Smooth muscle cell (in vitro differentiated cells): ENCODE results near the gene C3orf49. TPM values are rescaled to one million over a fixed set of nuclear protein-coding genes. Genes with fewer than 3 reads are reported as not detected.

Source experiments
- DNase-seq: peaks from one replicate; lab custom pipeline; 2025; ENCODE audit not compliant: unreplicated experiment; lab: John Stamatoyannopoulos, UW
- H2AFZ ChIP-seq: fragments of 200-600 bp; sonication (generic); 2 replicates; pipeline ENCODE4 v1.6.0; 2016; ENCODE audit warnings: antibody characterized with exemption, low read depth, mild to moderate bottlenecking
- H3F3A ChIP-seq: fragments of 200-600 bp; sonication (generic); 2 replicates; pipeline ENCODE4 v1.6.0; 2017; ENCODE audit warnings: antibody characterized with exemption, low read depth
- H3K27ac ChIP-seq: fragments of 200-600 bp; sonication (generic); 2 replicates; pipeline ENCODE4 v1.5.1; 2016; ENCODE audit warnings: low read depth, mild to moderate bottlenecking
- H3K27me3 ChIP-seq: fragments of 200-600 bp; sonication (generic); 2 replicates; pipeline ENCODE4 v1.6.1; 2016; ENCODE audit warnings: low read depth, mild to moderate bottlenecking
- H3K36me3 ChIP-seq: fragments of 200-600 bp; sonication (generic); 2 replicates; pipeline ENCODE4 v1.5.1; 2016; ENCODE audit warnings: low read depth
- H3K4me1 ChIP-seq: fragments of 200-600 bp; sonication (generic); 2 replicates; pipeline ENCODE4 v1.5.1; 2016; ENCODE audit warnings: low read depth
- H3K4me2 ChIP-seq: fragments of 200-600 bp; sonication (generic); 2 replicates; pipeline ENCODE4 v1.6.0; 2016; ENCODE audit warnings: mild to moderate bottlenecking
- H3K4me3 ChIP-seq: fragments of 200-600 bp; sonication (generic); 2 replicates; pipeline ENCODE4 v1.5.1; 2016; ENCODE audit warnings: mild to moderate bottlenecking
- H3K79me2 ChIP-seq: fragments of 200-600 bp; sonication (generic); 2 replicates; pipeline ENCODE4 v1.6.0; 2016; ENCODE audit warnings: low read depth, mild to moderate bottlenecking
- H3K9ac ChIP-seq: fragments of 200-600 bp; sonication (generic); 2 replicates; pipeline ENCODE4 v1.6.0; 2016; ENCODE audit warnings: low read depth
- H3K9me3 ChIP-seq: fragments of 200-600 bp; sonication (generic); replicated peaks from 2 replicates; pipeline ENCODE4 v1.5.1; 2016; ENCODE audit warnings: low read depth
- H4K20me1 ChIP-seq: fragments of 200-600 bp; sonication (generic); 2 replicates; pipeline ENCODE4 v1.6.0; 2016; ENCODE audit warnings: low read depth
- CTCF ChIP-seq: fragments of 200-600 bp; sonication (generic); IDR thresholded peaks from 2 replicates; pipeline ENCODE4 v1.5.1; 2017; ENCODE audit warnings: borderline replicate concordance, mild to moderate bottlenecking, antibody characterized with exemption; ENCODE audit not compliant: insufficient read depth, poor library complexity, severe bottlenecking
- WGBS: methylation state at CpG from one replicate; pipeline ENCODE4 v1.1.7; 2016; ENCODE audit warnings: low lambda C conversion rate; 5-methylcytosine and 5-hydroxymethylcytosine counted together
- polyA plus RNA-seq: library from polyadenylated mRNA; unstranded; fragments of >200 nt; fragmentation: Nextera tagmentation; extraction: Ambion mirVana; gene quantifications from 2 replicates; pipeline ENCODE4 v1.2.1, GENCODE V29; 2016
- total RNA-seq: library from RNA; depleted of rRNA; stranded (reverse); fragments of >200 nt; gene quantifications from 2 replicates; pipeline ENCODE4 v1.2.3, GENCODE V29; 2014

Gene C3orf49
- total and polyA plus RNA-seq, 2 experiments from 2014 or later, result not detected

- Histone ChIP-seq H3F3A (no peaks in the 10 kb centered on the region), H2AFZ (no peak overlapping the region), H4K20me1 (peaks cover 26% of the 10 kb centered on the region), H3K36me3 (no peaks in the 10 kb centered on the region), H3K27me3 (no peaks in the 10 kb centered on the region), H3K4me2 (no peak overlapping the region), H3K9ac (no peak overlapping the region), H3K79me2 (peaks cover 16% of the 10 kb centered on the region), H3K9me3 (no peaks in the 10 kb centered on the region), H3K4me1 (no peaks in the 10 kb centered on the region), H3K4me3 (no peak overlapping the region), H3K27ac (no peak overlapping the region)
- WGBS, result 70% methylated on average over 4 of the region's 4 CpGs
- no peak for TF ChIP-seq CTCF
- no peak for DNase-seq
Observed at GRCh38 chr3:63845215-63845614, 26.1 kb downstream of the C3orf49 start.

- Histone ChIP-seq H3K27me3 (no peaks in the 10 kb centered on the region), H3K9me3 (no peaks in the 10 kb centered on the region), H3K79me2 (peaks cover 16% of the 10 kb centered on the region), H3K4me2 (no peak overlapping the region), H3K27ac (no peak overlapping the region), H4K20me1 (peaks cover 31% of the 10 kb centered on the region), H3K4me1 (no peaks in the 10 kb centered on the region), H3K9ac (no peak overlapping the region), H3K4me3 (no peak overlapping the region), H3K36me3 (no peaks in the 10 kb centered on the region), H2AFZ (no peak overlapping the region), H3F3A (no peaks in the 10 kb centered on the region)
- WGBS, result 77% methylated on average over 1 of the region's 1 CpG
- TF ChIP-seq CTCF, result no peak
- DNase-seq, result no peak
Observed at GRCh38 chr3:63847718-63848450, 28.8 kb downstream of the C3orf49 start.

GRCh38 chr3:63849175-63849574, 30.1 kb downstream of the C3orf49 start:
- peaks cover 16% of the 10 kb centered on the region for H3K79me2 ChIP-seq
- no peak for TF ChIP-seq CTCF
- H3F3A ChIP-seq, result no peaks in the 10 kb centered on the region
- no peak overlapping the region for H3K4me2 ChIP-seq
- WGBS, result 98% methylated on average over 4 of the region's 4 CpGs
- no peak overlapping the region for H3K9ac ChIP-seq
- no peaks in the 10 kb centered on the region for H3K4me1 ChIP-seq
- no peaks in the 10 kb centered on the region for H3K36me3 ChIP-seq
- DNase-seq, result no peak
- no peaks in the 10 kb centered on the region for H3K9me3 ChIP-seq
- H2AFZ ChIP-seq, result no peak overlapping the region
- peaks cover 34% of the 10 kb centered on the region for H4K20me1 ChIP-seq
- H3K4me3 ChIP-seq, result no peak overlapping the region
- H3K27ac ChIP-seq, result no peak overlapping the region
- no peaks in the 10 kb centered on the region for H3K27me3 ChIP-seq

GRCh38 chr3:63851287-63851686, 32.2 kb downstream of the C3orf49 start:
- no peak for TF ChIP-seq CTCF
- no peak for DNase-seq
- 95% methylated on average over 3 of the region's 3 CpGs for WGBS

More at GRCh38 chr3:63851287-63851686, 32.2 kb downstream of the C3orf49 start:
- H3K9ac ChIP-seq, result no peak overlapping the region
- no peak overlapping the region for H3K4me2 ChIP-seq
- H3K27ac ChIP-seq, result no peak overlapping the region
- no peaks in the 10 kb centered on the region for H3K4me1 ChIP-seq
- H3K79me2 ChIP-seq, result peaks cover 17% of the 10 kb centered on the region
- H3K4me3 ChIP-seq, result no peak overlapping the region
- no peaks in the 10 kb centered on the region for H3K9me3 ChIP-seq
- no peaks in the 10 kb centered on the region for H3K36me3 ChIP-seq
- no peaks in the 10 kb centered on the region for H3F3A ChIP-seq
- H3K27me3 ChIP-seq, result no peaks in the 10 kb centered on the region
- H4K20me1 ChIP-seq, result peaks cover 31% of the 10 kb centered on the region
- H2AFZ ChIP-seq, result no peak overlapping the region
